Body of pancreas (tissue), 4 donors: ENCODE data around the gene TRIP13.

ENCODE experiments used
- POLR2A ChIP-seq, 3 donors: fragments of 450-650 bp; IDR thresholded peaks; one replicate each; pipeline ENCODE4 v1.6.1; 2016; ENCODE audit warnings: antibody characterized with exemption in 3 of 3, mild to moderate bottlenecking in 2 of 3
- TF ChIP-seq, protein P1 (sequence below), 7 experiments: fragments of 450-650 bp in 4 of 7; fragments of 200-600 bp in 3 of 7; sonication (generic) in 3 of 7; IDR thresholded peaks; one replicate each; pipeline ENCODE4 v1.5.1; 2016 to 2019; ENCODE audit warnings: antibody characterized with exemption in 7 of 7

DNA sequence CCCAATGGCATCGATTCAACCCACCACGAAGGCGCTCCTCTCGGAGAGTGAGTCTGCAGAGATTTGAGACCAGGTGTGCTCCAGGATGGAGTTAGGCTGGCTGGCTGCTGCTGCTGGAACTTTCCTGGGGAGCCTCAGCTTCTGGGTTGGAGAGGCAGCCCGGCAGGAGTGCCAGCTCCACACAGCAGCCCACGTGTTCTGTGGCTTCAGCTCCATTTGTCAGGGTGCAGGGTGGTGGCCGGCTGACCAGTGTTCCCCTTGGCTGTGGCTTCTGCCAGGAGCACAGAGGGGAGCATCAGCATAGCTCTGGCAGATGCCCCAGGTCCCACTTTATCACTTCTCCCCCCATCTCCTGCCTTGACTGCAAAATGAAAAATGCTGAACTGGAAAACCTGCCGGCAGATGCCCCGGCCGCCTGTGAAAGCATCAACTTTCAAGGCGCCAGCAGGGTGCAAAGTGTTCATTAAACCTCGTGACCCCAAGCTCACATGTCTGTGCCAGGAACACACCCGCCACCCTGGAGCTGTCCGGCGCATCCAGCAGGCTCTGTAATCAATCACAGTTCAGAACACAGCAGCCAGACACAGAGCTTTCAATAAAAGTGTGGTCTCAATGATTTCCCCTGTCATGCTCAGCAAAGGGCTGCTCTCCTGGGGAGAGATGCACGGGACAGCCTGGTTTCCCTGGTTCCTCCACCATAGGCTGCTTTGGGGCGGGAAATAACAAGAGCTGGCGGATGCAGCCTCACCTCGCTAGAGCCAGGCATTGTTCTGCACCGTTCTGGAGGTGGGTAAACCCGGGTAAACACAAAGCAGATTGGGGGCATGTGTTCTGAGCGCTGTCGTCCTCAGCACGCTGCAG lies 53.2 kb downstream of the TRIP13 start:
- TF ChIP-seq, protein P1, sequence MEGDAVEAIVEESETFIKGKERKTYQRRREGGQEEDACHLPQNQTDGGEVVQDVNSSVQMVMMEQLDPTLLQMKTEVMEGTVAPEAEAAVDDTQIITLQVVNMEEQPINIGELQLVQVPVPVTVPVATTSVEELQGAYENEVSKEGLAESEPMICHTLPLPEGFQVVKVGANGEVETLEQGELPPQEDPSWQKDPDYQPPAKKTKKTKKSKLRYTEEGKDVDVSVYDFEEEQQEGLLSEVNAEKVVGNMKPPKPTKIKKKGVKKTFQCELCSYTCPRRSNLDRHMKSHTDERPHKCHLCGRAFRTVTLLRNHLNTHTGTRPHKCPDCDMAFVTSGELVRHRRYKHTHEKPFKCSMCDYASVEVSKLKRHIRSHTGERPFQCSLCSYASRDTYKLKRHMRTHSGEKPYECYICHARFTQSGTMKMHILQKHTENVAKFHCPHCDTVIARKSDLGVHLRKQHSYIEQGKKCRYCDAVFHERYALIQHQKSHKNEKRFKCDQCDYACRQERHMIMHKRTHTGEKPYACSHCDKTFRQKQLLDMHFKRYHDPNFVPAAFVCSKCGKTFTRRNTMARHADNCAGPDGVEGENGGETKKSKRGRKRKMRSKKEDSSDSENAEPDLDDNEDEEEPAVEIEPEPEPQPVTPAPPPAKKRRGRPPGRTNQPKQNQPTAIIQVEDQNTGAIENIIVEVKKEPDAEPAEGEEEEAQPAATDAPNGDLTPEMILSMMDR (IDR thresholded peaks at IDR 0.05), result no peak
- no peak for TF ChIP-seq POLR2A (IDR thresholded peaks at IDR 0.05)
